CD4-positive, CD25-positive, alpha-beta regulatory T cell (primary cell): ENCODE data around the gene ITPR2. TPM values are rescaled to one million over a fixed set of nuclear protein-coding genes. Genes with fewer than 3 reads are reported as not detected.
"Not testable (repeated sequence)": the region's sequence is repeated elsewhere in the genome, so short reads cannot be mapped to it uniquely, and the experiment has no call there.

Experiments
- ATAC-seq, 2 donors: fragments of 150-1000 bp; cut with Tn5 transposase; one replicate each; pipeline ENCODE4 v1.10.0; 2021; ENCODE audit warnings: low read depth in 2 of 2, moderate number of reproducible peaks in 2 of 2, moderate library complexity in 1 of 2
- DNase-seq, 3 donors: peaks; one replicate each; pipeline versions ENCODE4 v3.0.0 to v3.0.0-alpha.2; 2012 to 2022; ENCODE audit warnings: mixed read lengths in 1 of 3
- H3K27ac ChIP-seq: one replicate; pipeline ENCODE4 v1.7.0; 2013; ENCODE audit warnings: mild to moderate bottlenecking, low read length; ENCODE audit not compliant: insufficient read depth, poor library complexity, severe bottlenecking
- H3K27me3 ChIP-seq: one replicate; pipeline ENCODE4 v1.7.0; 2013; ENCODE audit warnings: low read length; ENCODE audit not compliant: control insufficient read depth, insufficient read depth
- H3K36me3 ChIP-seq: one replicate; pipeline ENCODE4 v1.7.0; 2013; ENCODE audit warnings: mild to moderate bottlenecking, low read length, moderate library complexity; ENCODE audit not compliant: control insufficient read depth, insufficient read depth
- H3K4me1 ChIP-seq: 2 replicates; pipeline ENCODE4 v1.7.0; 2013; ENCODE audit warnings: mild to moderate bottlenecking, low read length; ENCODE audit not compliant: insufficient read depth, control insufficient read depth, poor library complexity, severe bottlenecking
- H3K4me3 ChIP-seq: one replicate; pipeline ENCODE4 v1.7.0; 2013; ENCODE audit warnings: low read depth, mild to moderate bottlenecking, low read length, moderate library complexity
- H3K9me3 ChIP-seq, 2 experiments: 1 replicate in 1 of 2; 2 replicates in 1 of 2; pipeline ENCODE4 v1.7.0; 2013; ENCODE audit warnings: low read length in 2 of 2, mild to moderate bottlenecking in 1 of 2, moderate library complexity in 1 of 2; ENCODE audit not compliant: control insufficient read depth in 2 of 2
- H3K27ac Mint-ChIP-seq, 3 donors: one replicate each; pipeline ENCODE4 v1.8.0; 2020 to 2022; ENCODE audit warnings: mild to moderate bottlenecking in 3 of 3, mixed read lengths in 3 of 3, moderate library complexity in 2 of 3
- H3K27me3 Mint-ChIP-seq: one replicate; pipeline ENCODE4 v1.8.0; 2022; ENCODE audit warnings: mild to moderate bottlenecking, mixed read lengths
- H3K36me3 Mint-ChIP-seq: one replicate; pipeline ENCODE4 v1.8.0; 2020; ENCODE audit warnings: mixed read lengths
- H3K4me1 Mint-ChIP-seq, 4 donors: one replicate each; pipeline ENCODE4 v1.8.0; 2020 to 2022; ENCODE audit warnings: mixed read lengths in 4 of 4, mild to moderate bottlenecking in 1 of 4
- H3K4me3 Mint-ChIP-seq, 4 donors: one replicate each; pipeline ENCODE4 v1.8.0; 2020 to 2022; ENCODE audit warnings: mild to moderate bottlenecking in 4 of 4, mixed read lengths in 4 of 4, moderate library complexity in 3 of 4
- H3K9me3 Mint-ChIP-seq, 7 donors: one replicate each; pipeline ENCODE4 v1.8.0; 2020 to 2022; ENCODE audit warnings: mixed read lengths in 7 of 7, mild to moderate bottlenecking in 3 of 7, moderate library complexity in 2 of 7
- polyA plus RNA-seq, 4 donors: library from polyadenylated mRNA; unstranded; fragments of 300-500 nt; fragmentation: Illumina TruSeq; gene quantifications; one replicate each; pipeline ENCODE4 v1.2.3, GENCODE V29; 2021
- total RNA-seq: library from RNA; stranded (reverse); gene quantifications from one replicate; pipeline ENCODE4 v1.2.3, GENCODE V29; 2022

ITPR2 gene
- total and polyA plus RNA-seq, 5 donors from 2014 or later, result 9.9 to 54.1 (median 11.7) TPM

- Histone ChIP-seq H3K4me3 (no peak overlapping the region), H3K4me1 (peaks cover 9% of the 10 kb centered on the region), H3K9me3 (no peaks in the 10 kb centered on the region), H3K36me3 (peaks cover 13% of the 10 kb centered on the region), H3K27ac (no peak overlapping the region), H3K27me3 (no peaks in the 10 kb centered on the region)
- Mint-ChIP-seq H3K36me3 (peaks cover 33% of the 10 kb centered on the region), H3K9me3 (no peaks in the 10 kb centered on the region), H3K27me3 (no peaks in the 10 kb centered on the region), H3K4me3 (no peak overlapping the region), H3K27ac (peak overlapping the region in 1 of 3 donors; percentile 34), H3K4me1 (peaks cover 21 to 43% (median 32%) of the 10 kb centered on the region in 4 donors)
- no peak for ATAC-seq
- no peak for DNase-seq
These were observed 41.6 kb downstream of the ITPR2 start for GRCh38 chr12:26791301-26791791.

DNA sequence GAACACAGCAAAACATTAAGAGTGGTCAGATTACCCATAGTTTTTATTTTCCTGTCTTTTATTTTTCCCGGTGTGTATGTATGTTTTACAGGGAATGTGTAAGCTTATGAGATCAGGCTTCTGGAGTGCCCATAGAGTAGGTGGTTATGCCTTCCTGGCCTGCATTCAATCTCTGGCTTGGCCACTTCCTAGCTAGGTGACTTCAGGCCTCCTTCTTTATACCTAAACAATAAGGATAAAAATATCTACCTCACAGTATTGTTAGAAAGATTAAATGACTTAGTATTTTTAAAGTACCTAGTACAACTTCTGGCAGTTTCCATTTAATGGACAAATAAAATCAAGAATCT is 42.4 kb downstream of the ITPR2 start:
- Histone ChIP-seq H3K27ac (no peak overlapping the region), H3K9me3 (no peaks in the 10 kb centered on the region), H3K4me1 (peaks cover 9% of the 10 kb centered on the region), H3K4me3 (no peak overlapping the region), H3K27me3 (no peaks in the 10 kb centered on the region), H3K36me3 (peaks cover 13% of the 10 kb centered on the region)
- Mint-ChIP-seq H3K4me1 (peaks cover 21 to 43% (median 32%) of the 10 kb centered on the region in 4 donors), H3K27ac (peak overlapping the region in 1 of 3 donors; percentile 14), H3K36me3 (peaks cover 33% of the 10 kb centered on the region), H3K9me3 (no peaks in the 10 kb centered on the region), H3K4me3 (no peak overlapping the region), H3K27me3 (no peaks in the 10 kb centered on the region)
- ATAC-seq (no peak), DNase-seq (no peak)

DNA sequence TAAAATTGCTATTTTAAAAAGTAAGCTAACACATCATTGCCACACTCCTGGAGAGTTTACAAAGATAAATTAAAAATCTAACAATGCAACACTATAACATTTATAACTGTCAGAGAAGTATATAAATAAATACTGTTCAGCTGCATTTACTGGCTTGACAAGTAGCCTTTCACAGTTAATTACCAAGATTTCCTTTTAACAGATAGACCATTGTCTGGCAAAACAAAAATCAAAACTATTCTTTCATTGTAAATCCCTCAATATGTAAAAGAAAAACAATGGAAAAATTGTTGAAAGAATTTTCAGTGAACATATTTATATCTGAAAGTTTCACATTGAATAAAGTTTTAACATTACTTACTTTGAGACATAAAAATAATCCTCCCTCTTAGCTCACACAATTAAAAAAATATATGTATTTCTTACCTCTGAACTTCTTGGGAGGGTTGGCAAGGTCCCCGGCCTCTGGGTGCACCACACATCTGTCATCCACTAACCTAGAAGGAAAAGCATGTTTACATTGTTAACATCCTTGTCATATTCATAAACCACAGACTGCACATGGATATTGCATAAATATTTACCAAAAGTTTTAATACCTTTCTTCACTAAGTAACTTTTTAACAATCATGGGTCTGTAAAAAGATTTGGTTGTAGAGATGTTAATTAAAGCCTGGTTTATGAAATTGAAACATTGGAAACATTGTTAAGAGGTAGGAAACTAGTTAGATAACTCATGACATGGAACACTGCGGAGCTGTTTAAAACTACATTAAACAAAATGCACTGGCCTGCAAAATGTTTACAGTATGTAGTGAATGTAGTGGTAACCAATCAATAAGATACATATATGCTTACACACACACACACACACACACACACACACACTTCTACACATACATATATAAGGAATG is 43.0 kb downstream of the ITPR2 start:
- no peaks in the 10 kb centered on the region for H3K27me3 Mint-ChIP-seq
- no peaks in the 10 kb centered on the region for H3K9me3 ChIP-seq
- H3K27ac ChIP-seq, result no peak overlapping the region
- peaks cover 13% of the 10 kb centered on the region for H3K36me3 ChIP-seq
- H3K36me3 Mint-ChIP-seq, result peaks cover 33% of the 10 kb centered on the region
- no peaks in the 10 kb centered on the region for H3K27me3 ChIP-seq
- no peaks in the 10 kb centered on the region for H3K9me3 Mint-ChIP-seq
- H3K27ac Mint-ChIP-seq, result no peak overlapping the region
- ATAC-seq, result no peak
- no peak overlapping the region for H3K4me3 ChIP-seq
- no peak overlapping the region for H3K4me3 Mint-ChIP-seq
- peaks cover 21 to 43% (median 31%) of the 10 kb centered on the region in 4 donors for H3K4me1 Mint-ChIP-seq
- peaks cover 9% of the 10 kb centered on the region for H3K4me1 ChIP-seq
- DNase-seq, result no peak

- Mint-ChIP-seq H3K4me1 (peaks cover 21 to 39% (median 27%) of the 10 kb centered on the region in 4 donors), H3K36me3 (peaks cover 48% of the 10 kb centered on the region), H3K4me3 (no peak overlapping the region), H3K27ac (peak overlapping the region in 2 of 3 donors; percentile 17 to 20), H3K9me3 (peaks cover 0 to 2% (median 0%) of the 10 kb centered on the region in 7 donors), H3K27me3 (no peaks in the 10 kb centered on the region)
- no peak for DNase-seq
- ATAC-seq, result no peak
- peaks cover 7% of the 10 kb centered on the region for H3K36me3 ChIP-seq
- H3K4me1 ChIP-seq, result peaks cover 8% of the 10 kb centered on the region
- no peak overlapping the region for H3K4me3 ChIP-seq
- no peaks in the 10 kb centered on the region for H3K27me3 ChIP-seq
- H3K27ac ChIP-seq, result no peak overlapping the region
- H3K9me3 ChIP-seq, result no peaks in the 10 kb centered on the region
These were observed 46.0 kb downstream of the ITPR2 start for GRCh38 chr12:26786865-26787514.

DNA sequence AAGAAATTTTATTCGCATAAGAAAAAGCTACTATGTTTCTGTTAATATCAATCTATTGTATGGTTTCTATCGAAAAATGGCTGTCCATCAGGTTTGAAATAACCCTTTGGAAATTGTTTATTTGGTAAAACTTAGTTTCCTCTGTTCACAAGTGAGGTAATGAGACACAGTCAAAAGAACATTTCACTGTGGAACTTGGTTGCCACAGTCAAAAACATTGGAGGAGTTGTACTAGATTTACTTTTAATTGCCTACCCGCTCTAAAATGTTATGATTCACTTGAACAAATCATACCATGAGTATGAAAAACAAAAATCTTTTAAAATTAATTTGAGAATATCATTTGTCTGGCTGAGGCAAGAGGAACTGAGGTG is 46.5 kb downstream of the ITPR2 start:
- H3K27me3 Mint-ChIP-seq, result no peaks in the 10 kb centered on the region
- H3K9me3 ChIP-seq, result no peaks in the 10 kb centered on the region
- peak overlapping the region in 1 of 3 donors; percentile 17 for H3K27ac Mint-ChIP-seq
- peaks cover 3% of the 10 kb centered on the region for H3K4me1 ChIP-seq
- no peak overlapping the region for H3K4me3 Mint-ChIP-seq
- peaks cover 50% of the 10 kb centered on the region for H3K36me3 Mint-ChIP-seq
- ATAC-seq (no peak), DNase-seq (no peak)
- no peak overlapping the region for H3K27ac ChIP-seq
- no peak overlapping the region for H3K4me3 ChIP-seq
- no peaks in the 10 kb centered on the region for H3K27me3 ChIP-seq
- peaks cover 17 to 34% (median 22%) of the 10 kb centered on the region in 4 donors for H3K4me1 Mint-ChIP-seq
- peaks cover 0 to 2% (median 0%) of the 10 kb centered on the region in 7 donors for H3K9me3 Mint-ChIP-seq
- H3K36me3 ChIP-seq, result peaks cover 7% of the 10 kb centered on the region

GRCh38 chr12:26783816-26784379 is 49.1 kb downstream of the ITPR2 start:
- H3K4me1 Mint-ChIP-seq, result peaks cover 11 to 22% (median 14%) of the 10 kb centered on the region in 4 donors
- not testable (repeated sequence) for H3K27me3 Mint-ChIP-seq, H3K27me3 ChIP-seq, ATAC-seq, H3K27ac ChIP-seq, DNase-seq, H3K4me3 Mint-ChIP-seq, H3K4me1 ChIP-seq, H3K9me3 Mint-ChIP-seq, H3K9me3 ChIP-seq, H3K27ac Mint-ChIP-seq, H3K4me3 ChIP-seq, H3K36me3 ChIP-seq
- peaks cover 67% of the 10 kb centered on the region for H3K36me3 Mint-ChIP-seq

DNA sequence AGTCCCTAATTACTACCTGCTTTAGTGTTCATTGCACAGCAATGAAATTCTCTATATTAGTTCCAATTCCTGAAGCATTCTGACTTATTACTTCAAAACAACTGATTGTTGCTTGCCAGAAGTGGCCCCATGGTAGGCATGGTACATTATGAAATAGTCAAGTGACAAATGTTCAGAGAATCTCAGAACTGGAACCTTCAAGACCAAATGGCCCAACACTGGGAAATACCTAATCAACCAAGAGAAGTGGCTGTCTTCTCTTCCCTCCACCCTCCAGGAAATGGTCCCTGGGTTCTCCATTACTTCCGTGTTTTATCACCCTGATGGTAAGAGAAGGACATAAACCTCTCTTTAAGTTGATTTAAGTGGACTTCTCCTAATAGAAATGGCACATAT is 49.9 kb downstream of the ITPR2 start:
- Mint-ChIP-seq H3K4me3 (no peak overlapping the region), H3K9me3 (peaks cover 0 to 12% (median 2%) of the 10 kb centered on the region in 7 donors), H3K36me3 (peaks cover 65% of the 10 kb centered on the region), H3K27me3 (no peaks in the 10 kb centered on the region), H3K4me1 (peaks cover 5 to 15% (median 6%) of the 10 kb centered on the region in 4 donors), H3K27ac (no peak overlapping the region)
- H3K27me3 ChIP-seq, result no peaks in the 10 kb centered on the region
- peaks cover 5% of the 10 kb centered on the region for H3K36me3 ChIP-seq
- no peaks in the 10 kb centered on the region for H3K4me1 ChIP-seq
- ATAC-seq, result no peak
- no peak for DNase-seq
- peaks cover 0 to 3% of the 10 kb centered on the region in 2 experiments for H3K9me3 ChIP-seq
- H3K4me3 ChIP-seq, result no peak overlapping the region
- no peak overlapping the region for H3K27ac ChIP-seq
